Astrocyte of the cerebellum (primary cell): Measurements from ENCODE around the gene KYAT1.
A peak's percentile ranks its signal among the peaks of the same experiment; 100 is the strongest.

ENCODE experiments used
- DNase-seq: peaks from one replicate; pipeline ENCODE4 v3.0.0-alpha.2; 2011; ENCODE audit warnings: low read depth
- H3K4me3 ChIP-seq: 2 replicates; pipeline ENCODE4 v1.5.1; 2011; ENCODE audit warnings: mild to moderate bottlenecking, low read depth, low read length, moderate library complexity
- in situ Hi-C: cut with HindIII; loops from 2 replicates; pipeline ENCODE4 v1.10.0; 2017; ENCODE audit warnings: low sequenced_read_pairs
- TF ChIP-seq, protein P1 (sequence below): IDR thresholded peaks from 2 replicates; pipeline ENCODE4 v1.5.1; 2012; ENCODE audit warnings: low read length, low read depth, moderate library complexity, mild to moderate bottlenecking; ENCODE audit errors: missing control alignments

The KYAT1 gene

DNA sequence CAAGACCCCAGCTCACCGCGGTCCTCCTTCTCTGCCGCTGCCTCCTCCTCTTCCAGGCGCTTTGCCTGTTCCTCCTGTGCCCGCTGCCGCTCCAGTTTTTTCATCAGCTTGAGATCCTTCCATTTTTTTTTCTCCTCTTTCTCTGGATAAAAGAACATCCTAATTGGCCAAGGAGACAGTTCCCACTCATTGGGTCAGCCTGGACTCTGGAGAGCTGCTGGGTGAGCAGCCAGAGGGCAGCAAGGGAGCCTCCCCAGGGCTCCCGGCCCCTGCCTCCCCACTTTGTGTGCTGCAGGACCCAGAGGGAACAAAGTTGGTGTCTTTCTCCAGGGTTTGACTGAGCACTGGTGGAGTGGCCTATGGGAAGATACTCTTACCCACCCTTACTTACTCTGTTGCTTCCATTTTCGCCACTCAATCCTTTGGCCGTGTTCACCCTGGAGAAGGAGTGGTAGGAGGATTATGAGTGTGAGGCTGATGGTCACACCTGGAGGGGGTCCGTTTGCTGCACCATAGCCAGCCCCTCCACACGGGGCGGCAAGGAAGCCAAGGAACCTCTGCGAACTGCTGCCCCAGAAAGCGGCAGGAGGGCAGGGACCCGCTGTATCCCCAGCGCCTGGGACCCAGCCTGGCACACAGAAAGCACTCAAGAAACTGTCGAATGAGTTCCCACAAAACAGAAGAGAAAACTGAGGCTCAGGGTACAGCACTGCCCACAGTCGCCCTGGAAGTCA, 52.9 kb downstream of the KYAT1 start:
- in situ Hi-C loops, result no loop called here
- no peak for DNase-seq
- TF ChIP-seq, protein P1, sequence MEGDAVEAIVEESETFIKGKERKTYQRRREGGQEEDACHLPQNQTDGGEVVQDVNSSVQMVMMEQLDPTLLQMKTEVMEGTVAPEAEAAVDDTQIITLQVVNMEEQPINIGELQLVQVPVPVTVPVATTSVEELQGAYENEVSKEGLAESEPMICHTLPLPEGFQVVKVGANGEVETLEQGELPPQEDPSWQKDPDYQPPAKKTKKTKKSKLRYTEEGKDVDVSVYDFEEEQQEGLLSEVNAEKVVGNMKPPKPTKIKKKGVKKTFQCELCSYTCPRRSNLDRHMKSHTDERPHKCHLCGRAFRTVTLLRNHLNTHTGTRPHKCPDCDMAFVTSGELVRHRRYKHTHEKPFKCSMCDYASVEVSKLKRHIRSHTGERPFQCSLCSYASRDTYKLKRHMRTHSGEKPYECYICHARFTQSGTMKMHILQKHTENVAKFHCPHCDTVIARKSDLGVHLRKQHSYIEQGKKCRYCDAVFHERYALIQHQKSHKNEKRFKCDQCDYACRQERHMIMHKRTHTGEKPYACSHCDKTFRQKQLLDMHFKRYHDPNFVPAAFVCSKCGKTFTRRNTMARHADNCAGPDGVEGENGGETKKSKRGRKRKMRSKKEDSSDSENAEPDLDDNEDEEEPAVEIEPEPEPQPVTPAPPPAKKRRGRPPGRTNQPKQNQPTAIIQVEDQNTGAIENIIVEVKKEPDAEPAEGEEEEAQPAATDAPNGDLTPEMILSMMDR, result no peak
- peak overlapping the region; percentile 66 for H3K4me3 ChIP-seq

DNA sequence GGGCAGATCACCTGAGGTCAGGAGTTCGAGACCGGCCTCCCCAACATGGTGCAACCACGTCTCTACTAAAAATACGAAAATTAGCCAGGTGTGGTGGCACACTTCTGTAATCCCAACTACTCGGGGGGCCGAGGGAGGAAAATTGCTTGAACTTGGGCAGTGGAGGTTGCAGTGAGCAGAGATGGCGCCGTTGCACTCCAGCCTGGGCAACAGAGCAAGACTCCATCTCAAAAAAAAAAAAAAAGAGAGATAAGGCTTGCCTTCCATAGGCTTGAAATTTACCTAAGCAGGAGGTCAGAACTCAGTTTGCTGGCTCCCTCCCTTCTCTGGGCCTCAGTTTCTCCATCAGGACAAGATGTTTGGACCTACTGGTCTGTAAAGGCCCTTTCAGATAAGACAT, 53.5 kb downstream of the KYAT1 start:
- H3K4me3 ChIP-seq, result no peak overlapping the region
- TF ChIP-seq, protein P1, result no peak
- in situ Hi-C loops, result no loop called here
- no peak for DNase-seq

DNA sequence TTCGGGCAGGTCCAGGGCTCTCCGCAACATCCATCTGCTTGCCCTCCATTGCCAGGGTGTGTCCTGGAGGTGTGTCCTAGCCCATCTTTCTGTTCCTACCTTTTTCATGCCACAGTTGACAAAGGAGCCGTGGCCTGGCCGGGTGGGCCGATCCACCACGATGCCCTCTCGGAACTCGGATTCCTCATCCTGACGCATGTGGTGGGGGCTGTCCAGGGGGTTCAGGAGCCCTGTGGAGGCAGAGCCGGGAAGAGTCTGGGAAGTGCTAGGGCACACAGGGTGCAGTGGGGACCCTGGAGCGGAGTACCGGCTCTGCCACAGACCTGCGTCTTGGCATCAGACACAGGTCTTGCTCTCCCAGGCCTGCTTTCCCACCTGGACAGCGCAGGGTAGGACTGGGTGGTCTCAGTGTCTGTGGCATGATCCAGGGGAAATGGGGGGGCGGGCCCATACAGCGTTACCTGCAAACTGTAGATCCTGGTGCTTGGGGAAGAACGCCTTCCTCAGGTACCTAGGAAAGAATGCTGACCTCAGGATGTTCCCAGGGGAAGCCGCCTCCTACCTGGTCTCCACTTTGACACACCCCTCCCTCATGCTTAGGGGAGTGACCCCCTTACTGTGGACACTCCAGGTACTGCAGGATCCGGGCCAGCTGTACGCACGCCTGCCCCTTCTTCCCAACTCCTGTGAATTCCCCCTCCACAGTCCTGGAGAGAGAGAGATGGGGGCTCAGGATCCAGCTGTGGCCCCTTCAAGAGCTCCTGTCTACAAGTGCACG, 55.6 kb downstream of the KYAT1 start:
- H3K4me3 ChIP-seq, result no peak overlapping the region
- in situ Hi-C loops, result no loop called here
- no peak for DNase-seq

DNA sequence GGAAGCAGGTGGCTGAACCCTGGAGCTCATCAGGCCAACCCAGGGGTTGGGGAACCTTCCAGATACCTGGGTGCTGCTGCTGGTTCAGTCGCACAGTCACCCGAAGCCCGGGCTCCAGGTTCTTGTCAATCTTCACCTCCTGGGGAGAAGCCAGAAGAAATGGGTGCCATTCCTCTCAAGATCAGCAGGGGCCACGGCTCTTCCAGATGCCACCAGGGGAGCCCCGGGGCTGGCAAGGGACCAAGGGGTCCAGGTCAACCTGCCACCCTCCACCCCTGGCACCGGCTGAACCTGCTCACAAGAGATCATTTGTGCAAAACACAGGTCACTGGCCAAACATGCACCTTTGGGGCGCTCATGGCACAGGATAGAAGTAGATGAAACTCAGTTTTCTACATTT, 56.8 kb downstream of the KYAT1 start:
- DNase-seq, result no peak
- in situ Hi-C loops, result no loop called here
- H3K4me3 ChIP-seq, result no peak overlapping the region
- TF ChIP-seq, protein P1, result no peak

More for the DNA sequence above, 55.6 kb downstream of the KYAT1 start:
- TF ChIP-seq, protein P1, result no peak

DNA sequence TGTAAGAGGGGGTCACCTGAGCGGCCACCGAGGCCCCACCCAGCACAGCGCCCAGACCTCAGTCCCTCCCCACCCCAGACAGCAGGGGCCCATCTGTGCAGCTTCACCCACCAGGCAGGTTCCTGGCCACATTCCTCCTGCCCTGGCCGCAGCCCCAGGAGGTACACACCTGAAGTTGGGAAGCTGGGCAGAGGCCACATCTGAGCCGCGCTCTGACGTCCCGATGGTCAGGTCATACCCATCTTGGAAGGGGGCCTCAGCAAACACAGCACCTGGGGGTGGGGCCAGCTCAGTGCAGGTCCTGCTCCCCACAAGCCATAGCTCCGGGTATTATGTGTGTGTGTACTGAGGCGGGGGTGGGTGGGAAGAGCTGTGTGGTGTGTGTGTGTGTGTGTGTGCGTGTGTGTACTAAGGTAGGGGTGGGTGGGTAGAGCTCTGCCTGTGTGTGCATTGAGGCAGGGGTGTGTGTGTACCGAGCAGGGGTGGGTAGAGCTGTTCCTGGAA, 57.8 kb downstream of the KYAT1 start:
- in situ Hi-C loops, result no loop called here
- TF ChIP-seq, protein P1, result no peak
- no peak for DNase-seq
- H3K4me3 ChIP-seq, result no peak overlapping the region

DNA sequence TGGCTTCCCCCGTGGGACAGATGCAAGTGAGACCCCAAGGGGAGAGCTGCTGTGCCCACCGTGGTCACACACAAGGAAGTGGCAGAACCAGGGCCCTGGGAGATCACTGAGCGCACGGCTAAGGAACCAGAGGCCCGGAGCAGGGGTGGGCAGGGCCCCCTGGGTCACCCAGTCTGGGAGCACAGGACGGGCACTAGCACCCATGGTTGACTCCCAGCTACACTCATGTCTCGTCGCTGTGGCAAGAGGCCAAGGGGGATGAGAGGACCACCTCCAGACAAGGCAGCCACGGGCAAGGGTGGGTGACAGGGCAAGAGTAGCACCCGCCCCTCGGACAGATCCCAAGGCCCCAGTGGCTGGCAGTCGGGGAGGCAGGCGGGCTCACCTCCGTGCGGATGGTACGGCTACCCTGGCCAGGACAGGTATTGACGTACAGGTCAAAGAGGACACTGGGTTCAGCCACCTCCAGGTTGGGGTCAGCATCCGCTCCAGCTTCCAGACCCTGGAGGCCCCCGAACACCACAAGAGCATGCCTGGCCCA, 58.3 kb downstream of the KYAT1 start:
- no peak for DNase-seq
- H3K4me3 ChIP-seq, result no peak overlapping the region
- TF ChIP-seq, protein P1, result no peak
- in situ Hi-C loops, result no loop called here
